Measurements from ENCODE around the gene MIA3. TPM values are rescaled to one million over a fixed set of nuclear protein-coding genes. Genes with fewer than 3 reads are reported as not detected.

The MIA3 gene
- total and polyA plus RNA-seq, 2 experiments from 2014 or later = 32.7 to 40.0 TPM

- Histone ChIP-seq H3K36me3 (ENCODE audit: insufficient read depth) (peaks cover 67% of the 10 kb centered on the region), H3K4me1 (ENCODE audit: insufficient read depth) (no peaks in the 10 kb centered on the region), H3K27me3 (ENCODE audit: insufficient read depth) (no peaks in the 10 kb centered on the region), H3F3A (replicated peaks; ENCODE audit: low read depth) (no peaks in the 10 kb centered on the region), H3K9me2 (ENCODE audit: insufficient read depth) (no peaks in the 10 kb centered on the region), H3K4me3 (no peak overlapping the region), H4K20me1 (replicated peaks; ENCODE audit: insufficient read depth) (peaks cover 3% of the 10 kb centered on the region), H3K27ac (ENCODE audit: low read depth) (no peak overlapping the region), H2AFZ (no peak overlapping the region), H3K79me2 (replicated peaks; ENCODE audit: insufficient read depth) (no peaks in the 10 kb centered on the region), H3K4me2 (no peak overlapping the region)
- Mint-ChIP-seq H3K27me3 (ENCODE audit: insufficient read depth, low read depth, poor library complexity) (peaks cover 2% of the 10 kb centered on the region), H3K4me1 (no peaks in the 10 kb centered on the region), H3K4me3 (no peak overlapping the region), H3K36me3 (ENCODE audit: low read depth) (peaks cover 72% of the 10 kb centered on the region), H3K9me3 (no peaks in the 10 kb centered on the region), H3K27ac (no peak overlapping the region)
- TF ChIP-seq POLR2AphosphoS5 (IDR thresholded peaks at IDR 0.05; ENCODE audit: low read depth) = no peak
- DNase-seq (ENCODE audit: low spot score) = no peak
- ATAC-seq = no peak
These were observed 45.6 kb downstream of the MIA3 start for GRCh38 chr1:222663431-222663934.

GRCh38 chr1:222665964-222666363 is 48.1 kb downstream of the MIA3 start:
- Histone ChIP-seq H3K27me3 (ENCODE audit: insufficient read depth) (no peaks in the 10 kb centered on the region), H3K27ac (ENCODE audit: low read depth) (no peak overlapping the region), H3K4me1 (ENCODE audit: insufficient read depth) (no peaks in the 10 kb centered on the region), H3F3A (replicated peaks; ENCODE audit: low read depth) (no peaks in the 10 kb centered on the region), H3K4me3 (no peak overlapping the region), H3K36me3 (ENCODE audit: insufficient read depth) (peaks cover 42% of the 10 kb centered on the region), H2AFZ (no peak overlapping the region), H3K79me2 (replicated peaks; ENCODE audit: insufficient read depth) (no peaks in the 10 kb centered on the region), H3K9me2 (ENCODE audit: insufficient read depth) (no peaks in the 10 kb centered on the region), H4K20me1 (replicated peaks; ENCODE audit: insufficient read depth) (0 out of 2 replicates have a peak, but pooled peaks cover 7% of the 10 kb centered on the region), H3K4me2 (no peak overlapping the region)
- H3K9me3 Mint-ChIP-seq = no peaks in the 10 kb centered on the region
- no peak overlapping the region; the same call in 1 of the 2 replicates for H3K27ac Mint-ChIP-seq
- H3K4me3 Mint-ChIP-seq = no peak overlapping the region
- H3K27me3 Mint-ChIP-seq (ENCODE audit: insufficient read depth, low read depth, poor library complexity) = peaks cover 2% of the 10 kb centered on the region
- DNase-seq (ENCODE audit: low spot score) (no peak), ATAC-seq (no peak)
- no peaks in the 10 kb centered on the region for H3K4me1 Mint-ChIP-seq
- H3K36me3 Mint-ChIP-seq (ENCODE audit: low read depth) = peaks cover 56% of the 10 kb centered on the region
- TF ChIP-seq CREB1 (CRISPR knock-in tag; IDR thresholded peaks at IDR 0.05; ENCODE audit: low read depth) = no peak
- no peak for TF ChIP-seq EZH2 (IDR thresholded peaks at IDR 0.05; ENCODE audit: low read depth, unreplicated experiment)
- TF ChIP-seq JUNB (IDR thresholded peaks at IDR 0.05; ENCODE audit: unreplicated experiment) = no peak
- TF ChIP-seq REST (IDR thresholded peaks at IDR 0.05; ENCODE audit: unreplicated experiment) = no peak
- no peak for TF ChIP-seq ZNF462 (CRISPR knock-in tag; IDR thresholded peaks at IDR 0.05)
- TF ChIP-seq CTCF (conservative IDR thresholded peaks at IDR 0.05; ENCODE audit: low read depth in 2 of 2) = no peak
- no peak for TF ChIP-seq NANOG (IDR thresholded peaks at IDR 0.05; ENCODE audit: borderline replicate concordance)
- no peak for TF ChIP-seq ZNF331 (CRISPR knock-in tag; IDR thresholded peaks at IDR 0.05; ENCODE audit: low read depth)
- TF ChIP-seq STAT1 (IDR thresholded peaks at IDR 0.05; ENCODE audit: unreplicated experiment) = no peak
- no peak for TF ChIP-seq POLR2AphosphoS5 (IDR thresholded peaks at IDR 0.05; ENCODE audit: low read depth)
- TF ChIP-seq ZNF114 (CRISPR knock-in tag; IDR thresholded peaks at IDR 0.05) = no peak
